Stimulated activated CD4-positive, alpha-beta T cell treated with anti-CD3 and anti-CD28 coated beads, Interleukin-1b, Interleukin-23, amount 100 ng/mL, for 24 hours (primary cell): ENCODE results near the gene LTC4S.

Experiments
- DNase-seq, 4 experiments: peaks; one replicate each; pipeline ENCODE4 v3.0.0-alpha.2; 2020; ENCODE audit warnings: low read depth in 4 of 4, low spot score in 1 of 4

The LTC4S gene

DNA sequence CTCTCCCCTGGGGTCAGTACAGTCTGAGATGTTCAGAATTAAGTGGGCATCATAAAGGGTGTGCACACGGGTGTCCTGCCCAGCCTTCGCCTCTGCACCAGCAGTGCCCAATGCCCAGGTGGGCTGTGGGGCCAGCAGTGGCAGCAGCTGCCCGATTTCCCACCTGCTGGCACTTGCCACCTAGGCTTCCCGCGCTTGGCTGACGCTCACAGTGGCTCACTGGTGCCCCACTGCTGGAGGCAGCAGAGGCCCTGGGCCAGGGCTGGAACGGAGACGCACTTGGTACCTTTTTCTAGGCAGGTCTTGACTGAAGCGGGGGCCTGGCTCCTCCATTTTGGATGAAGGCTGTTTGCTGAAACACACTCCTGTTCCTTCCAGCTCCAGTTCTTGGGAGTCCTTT lies 47.8 kb downstream of the LTC4S start:
- DNase-seq, result no peak
